GM23338 (cell line): ENCODE results near the gene ADGRB3. TPM values are rescaled to one million over a fixed set of nuclear protein-coding genes. Genes with fewer than 3 reads are reported as not detected.

ENCODE experiments used
- ATAC-seq: fragments of 200-7000 bp; cut with Tn5 transposase; 3 replicates; pipeline ENCODE4 v1.9.1; 2020
- DNase-seq: peaks from one replicate; pipeline ENCODE4 v3.0.0-alpha.2; 2015; ENCODE audit warnings: low spot score
- H2AFZ ChIP-seq: fragments of 200-600 bp; sonication (generic); 2 replicates; pipeline ENCODE4 v1.8.0; 2016; ENCODE audit warnings: antibody characterized with exemption, mild to moderate bottlenecking, moderate library complexity
- H3F3A ChIP-seq: fragments of 200-600 bp; sonication (generic); replicated peaks from 2 replicates; pipeline ENCODE4 v1.8.0; 2017; ENCODE audit warnings: antibody characterized with exemption, mixed run types, low read depth
- H3K27ac ChIP-seq: fragments of 200-600 bp; sonication (generic); 2 replicates; pipeline ENCODE4 v1.6.1; 2016; ENCODE audit warnings: low read depth
- H3K27me3 ChIP-seq: fragments of 200-600 bp; sonication (generic); 2 replicates; pipeline ENCODE4 v1.8.0; 2016; ENCODE audit warnings: mild to moderate bottlenecking, mixed run types, moderate library complexity; ENCODE audit not compliant: insufficient read depth
- H3K36me3 ChIP-seq: fragments of 200-600 bp; sonication (generic); 2 replicates; pipeline ENCODE4 v1.8.0; 2016; ENCODE audit warnings: mild to moderate bottlenecking; ENCODE audit not compliant: insufficient read depth
- H3K4me1 ChIP-seq: fragments of 200-600 bp; sonication (generic); 2 replicates; pipeline ENCODE4 v1.8.0; 2016; ENCODE audit warnings: mild to moderate bottlenecking, moderate library complexity; ENCODE audit not compliant: insufficient read depth
- H3K4me2 ChIP-seq: fragments of 200-600 bp; sonication (generic); 2 replicates; pipeline ENCODE4 v1.7.1; 2017; ENCODE audit warnings: mixed run types
- H3K4me3 ChIP-seq: fragments of 200-600 bp; sonication (generic); 2 replicates; pipeline ENCODE4 v1.6.1; 2016; ENCODE audit warnings: mixed run types
- H3K79me2 ChIP-seq: fragments of 200-600 bp; sonication (generic); replicated peaks from 2 replicates; pipeline ENCODE4 v1.8.0; 2017; ENCODE audit warnings: mild to moderate bottlenecking; ENCODE audit not compliant: insufficient read depth
- H3K9me2 ChIP-seq: fragments of 200-600 bp; sonication (generic); 2 replicates; pipeline ENCODE4 v1.8.0; 2017; ENCODE audit not compliant: insufficient read depth
- H4K20me1 ChIP-seq: fragments of 200-600 bp; sonication (generic); replicated peaks from 2 replicates; pipeline ENCODE4 v1.8.0; 2017; ENCODE audit warnings: mild to moderate bottlenecking; ENCODE audit not compliant: insufficient read depth
- H3K27ac Mint-ChIP-seq: 2 replicates; pipeline ENCODE4 v1.8.0; 2020; ENCODE audit warnings: inconsistent platforms, mild to moderate bottlenecking, moderate library complexity, mixed read lengths
- H3K27me3 Mint-ChIP-seq: 3 replicates; pipeline ENCODE4 v1.8.0; 2022; ENCODE audit warnings: low read depth, mild to moderate bottlenecking, moderate library complexity, mixed read lengths, inconsistent platforms; ENCODE audit not compliant: insufficient read depth, poor library complexity
- H3K36me3 Mint-ChIP-seq: 3 replicates; pipeline ENCODE4 v1.8.0; 2021; ENCODE audit warnings: low read depth, mild to moderate bottlenecking, inconsistent platforms, moderate library complexity, mixed read lengths
- H3K4me1 Mint-ChIP-seq: 3 replicates; pipeline ENCODE4 v1.8.0; 2020; ENCODE audit warnings: mild to moderate bottlenecking, inconsistent platforms, mixed read lengths
- H3K4me3 Mint-ChIP-seq: 3 replicates; pipeline ENCODE4 v1.8.0; 2021; ENCODE audit warnings: moderate library complexity, mild to moderate bottlenecking, inconsistent platforms, mixed read lengths
- H3K9me3 Mint-ChIP-seq: 3 replicates; pipeline ENCODE4 v1.8.0; 2020; ENCODE audit warnings: moderate library complexity, mild to moderate bottlenecking, inconsistent platforms, mixed read lengths
- CREB1 ChIP-seq: fragments of 250-450 bp; sonication (Bioruptor Pico); IDR thresholded peaks from 2 replicates; pipeline ENCODE4 v1.5.0; 2020; ENCODE audit warnings: low read depth, mild to moderate bottlenecking, moderate library complexity
- CTCF ChIP-seq, 2 experiments: fragments of 200-600 bp in 1 of 2; sonication (generic) in 1 of 2; conservative IDR thresholded peaks; 2 replicates each; pipeline versions ENCODE4 v1.5.1 to v1.6.1; 2016 to 2017; ENCODE audit warnings: antibody characterized with exemption in 2 of 2, low read depth in 2 of 2, mild to moderate bottlenecking in 2 of 2, moderate library complexity in 1 of 2
- ETS1 ChIP-seq: IDR thresholded peaks from 2 replicates; pipeline ENCODE4 v1.6.1; 2016; ENCODE audit warnings: antibody characterized with exemption
- EZH2 ChIP-seq: fragments of 200-600 bp; sonication (generic); IDR thresholded peaks from one replicate; pipeline ENCODE4 v1.8.0; 2017; ENCODE audit warnings: antibody characterized with exemption, mild to moderate bottlenecking, low read depth; ENCODE audit not compliant: unreplicated experiment
- EZH2phosphoT487 ChIP-seq: fragments of 200-600 bp; sonication (generic); IDR thresholded peaks from one replicate; pipeline ENCODE4 v1.8.1; 2018; ENCODE audit warnings: antibody characterized with exemption; ENCODE audit not compliant: unreplicated experiment
- JUNB ChIP-seq: IDR thresholded peaks from one replicate; pipeline ENCODE4 v1.6.1; 2016; ENCODE audit warnings: antibody characterized with exemption; ENCODE audit not compliant: unreplicated experiment
- NANOG ChIP-seq: IDR thresholded peaks from 2 replicates; pipeline ENCODE4 v1.6.1; 2016; ENCODE audit warnings: antibody characterized with exemption, borderline replicate concordance
- POLR2AphosphoS5 ChIP-seq: IDR thresholded peaks from 2 replicates; pipeline ENCODE4 v1.6.1; 2016; ENCODE audit warnings: antibody characterized with exemption, low read depth
- STAT1 ChIP-seq: IDR thresholded peaks from one replicate; pipeline ENCODE4 v1.6.1; 2016; ENCODE audit warnings: antibody characterized with exemption; ENCODE audit not compliant: unreplicated experiment
- ZNF114 ChIP-seq: fragments of 250-450 bp; sonication (Bioruptor Pico); IDR thresholded peaks from 2 replicates; pipeline ENCODE4 v1.5.0; 2020; ENCODE audit warnings: mild to moderate bottlenecking, moderate library complexity
- ZNF331 ChIP-seq: fragments of 250-450 bp; sonication (Bioruptor Pico); IDR thresholded peaks from 2 replicates; pipeline ENCODE4 v1.5.0; 2020; ENCODE audit warnings: low read depth, mild to moderate bottlenecking, moderate library complexity
- polyA plus RNA-seq: library from polyadenylated mRNA; unstranded; fragments of >200 nt; fragmentation: Nextera tagmentation; extraction: Ambion mirVana; gene quantifications from 2 replicates; pipeline ENCODE4 v1.2.1, GENCODE V29; 2016
- total RNA-seq: library from RNA; depleted of rRNA; stranded (reverse); fragments of >200 nt; shearing (Covaris generic); gene quantifications from 2 replicates; pipeline ENCODE4 v1.2.3, GENCODE V29; 2014
- TF ChIP-seq, protein P1 (sequence below): fragments of 250-450 bp; sonication (Bioruptor Pico); IDR thresholded peaks from 2 replicates; pipeline ENCODE4 v1.5.0; 2020; ENCODE audit warnings: mild to moderate bottlenecking, moderate library complexity
- TF ChIP-seq, protein P2 (sequence below): IDR thresholded peaks from one replicate; pipeline ENCODE4 v1.6.1; 2018; ENCODE audit warnings: antibody characterized with exemption; ENCODE audit not compliant: unreplicated experiment

The ADGRB3 gene
- total and polyA plus RNA-seq, 2 experiments from 2014 or later, result 0.92 to 4.0 TPM

DNA sequence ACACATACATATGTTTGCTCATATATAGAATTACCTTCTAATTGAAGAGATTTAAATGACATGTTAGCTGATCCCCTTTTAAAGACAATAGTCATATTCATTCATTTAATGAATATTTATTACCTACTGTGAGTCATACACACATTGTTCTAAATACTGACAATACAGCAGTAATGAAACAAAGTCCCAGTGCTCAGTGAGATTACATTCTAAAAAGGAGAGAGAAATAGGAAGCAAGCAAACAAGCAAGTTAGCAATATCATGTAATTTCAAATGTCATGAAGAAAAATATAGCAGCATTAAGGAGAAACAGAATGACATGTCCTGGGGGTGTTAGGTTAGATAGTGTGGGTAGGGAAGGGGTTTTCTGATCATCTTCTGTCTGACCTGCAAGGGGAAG lies 136.3 kb downstream of the ADGRB3 start:
- H3K27ac ChIP-seq, result no peak overlapping the region
- H3F3A ChIP-seq, result no peaks in the 10 kb centered on the region
- H3K27me3 Mint-ChIP-seq, result no peaks in the 10 kb centered on the region
- no peaks in the 10 kb centered on the region for H3K36me3 Mint-ChIP-seq
- no peak overlapping the region for H3K27ac Mint-ChIP-seq
- no peak overlapping the region for H2AFZ ChIP-seq
- H3K4me1 Mint-ChIP-seq, result peaks cover 9% of the 10 kb centered on the region; the same call in 2 of the 3 replicates
- H3K27me3 ChIP-seq, result no peaks in the 10 kb centered on the region
- H3K9me2 ChIP-seq, result no peaks in the 10 kb centered on the region
- TF ChIP-seq STAT1 (no peak), CREB1 (CRISPR knock-in tag) (no peak), NANOG (no peak), POLR2AphosphoS5 (no peak), CTCF (conservative IDR thresholded peaks at IDR 0.05; ENCODE audit: low read depth in 2 of 2) (no peak), EZH2phosphoT487 (no peak), ZNF331 (CRISPR knock-in tag) (no peak), EZH2 (no peak), JUNB (no peak), ZNF114 (CRISPR knock-in tag) (no peak), ETS1 (no peak)
- TF ChIP-seq, protein P1, sequence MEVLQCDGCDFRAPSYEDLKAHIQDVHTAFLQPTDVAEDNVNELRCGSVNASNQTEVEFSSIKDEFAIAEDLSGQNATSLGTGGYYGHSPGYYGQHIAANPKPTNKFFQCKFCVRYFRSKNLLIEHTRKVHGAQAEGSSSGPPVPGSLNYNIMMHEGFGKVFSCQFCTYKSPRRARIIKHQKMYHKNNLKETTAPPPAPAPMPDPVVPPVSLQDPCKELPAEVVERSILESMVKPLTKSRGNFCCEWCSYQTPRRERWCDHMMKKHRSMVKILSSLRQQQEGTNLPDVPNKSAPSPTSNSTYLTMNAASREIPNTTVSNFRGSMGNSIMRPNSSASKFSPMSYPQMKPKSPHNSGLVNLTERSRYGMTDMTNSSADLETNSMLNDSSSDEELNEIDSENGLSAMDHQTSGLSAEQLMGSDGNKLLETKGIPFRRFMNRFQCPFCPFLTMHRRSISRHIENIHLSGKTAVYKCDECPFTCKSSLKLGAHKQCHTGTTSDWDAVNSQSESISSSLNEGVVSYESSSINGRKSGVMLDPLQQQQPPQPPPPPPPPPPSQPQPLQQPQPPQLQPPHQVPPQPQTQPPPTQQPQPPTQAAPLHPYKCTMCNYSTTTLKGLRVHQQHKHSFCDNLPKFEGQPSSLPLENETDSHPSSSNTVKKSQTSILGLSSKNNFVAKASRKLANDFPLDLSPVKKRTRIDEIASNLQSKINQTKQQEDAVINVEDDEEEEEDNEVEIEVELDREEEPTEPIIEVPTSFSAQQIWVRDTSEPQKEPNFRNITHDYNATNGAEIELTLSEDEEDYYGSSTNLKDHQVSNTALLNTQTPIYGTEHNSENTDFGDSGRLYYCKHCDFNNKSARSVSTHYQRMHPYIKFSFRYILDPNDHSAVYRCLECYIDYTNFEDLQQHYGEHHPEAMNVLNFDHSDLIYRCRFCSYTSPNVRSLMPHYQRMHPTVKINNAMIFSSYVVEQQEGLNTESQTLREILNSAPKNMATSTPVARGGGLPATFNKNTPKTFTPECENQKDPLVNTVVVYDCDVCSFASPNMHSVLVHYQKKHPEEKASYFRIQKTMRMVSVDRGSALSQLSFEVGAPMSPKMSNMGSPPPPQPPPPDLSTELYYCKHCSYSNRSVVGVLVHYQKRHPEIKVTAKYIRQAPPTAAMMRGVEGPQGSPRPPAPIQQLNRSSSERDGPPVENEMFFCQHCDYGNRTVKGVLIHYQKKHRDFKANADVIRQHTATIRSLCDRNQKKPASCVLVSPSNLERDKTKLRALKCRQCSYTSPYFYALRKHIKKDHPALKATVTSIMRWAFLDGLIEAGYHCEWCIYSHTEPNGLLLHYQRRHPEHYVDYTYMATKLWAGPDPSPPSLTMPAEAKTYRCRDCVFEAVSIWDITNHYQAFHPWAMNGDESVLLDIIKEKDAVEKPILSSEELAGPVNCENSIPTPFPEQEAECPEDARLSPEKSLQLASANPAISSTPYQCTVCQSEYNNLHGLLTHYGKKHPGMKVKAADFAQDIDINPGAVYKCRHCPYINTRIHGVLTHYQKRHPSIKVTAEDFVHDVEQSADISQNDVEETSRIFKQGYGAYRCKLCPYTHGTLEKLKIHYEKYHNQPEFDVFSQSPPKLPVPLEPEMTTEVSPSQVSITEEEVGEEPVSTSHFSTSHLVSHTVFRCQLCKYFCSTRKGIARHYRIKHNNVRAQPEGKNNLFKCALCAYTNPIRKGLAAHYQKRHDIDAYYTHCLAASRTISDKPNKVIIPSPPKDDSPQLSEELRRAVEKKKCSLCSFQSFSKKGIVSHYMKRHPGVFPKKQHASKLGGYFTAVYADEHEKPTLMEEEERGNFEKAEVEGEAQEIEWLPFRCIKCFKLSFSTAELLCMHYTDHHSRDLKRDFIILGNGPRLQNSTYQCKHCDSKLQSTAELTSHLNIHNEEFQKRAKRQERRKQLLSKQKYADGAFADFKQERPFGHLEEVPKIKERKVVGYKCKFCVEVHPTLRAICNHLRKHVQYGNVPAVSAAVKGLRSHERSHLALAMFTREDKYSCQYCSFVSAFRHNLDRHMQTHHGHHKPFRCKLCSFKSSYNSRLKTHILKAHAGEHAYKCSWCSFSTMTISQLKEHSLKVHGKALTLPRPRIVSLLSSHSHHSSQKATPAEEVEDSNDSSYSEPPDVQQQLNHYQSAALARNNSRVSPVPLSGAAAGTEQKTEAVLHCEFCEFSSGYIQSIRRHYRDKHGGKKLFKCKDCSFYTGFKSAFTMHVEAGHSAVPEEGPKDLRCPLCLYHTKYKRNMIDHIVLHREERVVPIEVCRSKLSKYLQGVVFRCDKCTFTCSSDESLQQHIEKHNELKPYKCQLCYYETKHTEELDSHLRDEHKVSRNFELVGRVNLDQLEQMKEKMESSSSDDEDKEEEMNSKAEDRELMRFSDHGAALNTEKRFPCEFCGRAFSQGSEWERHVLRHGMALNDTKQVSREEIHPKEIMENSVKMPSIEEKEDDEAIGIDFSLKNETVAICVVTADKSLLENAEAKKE (CRISPR knock-in tag), result no peak
- TF ChIP-seq, protein P2, sequence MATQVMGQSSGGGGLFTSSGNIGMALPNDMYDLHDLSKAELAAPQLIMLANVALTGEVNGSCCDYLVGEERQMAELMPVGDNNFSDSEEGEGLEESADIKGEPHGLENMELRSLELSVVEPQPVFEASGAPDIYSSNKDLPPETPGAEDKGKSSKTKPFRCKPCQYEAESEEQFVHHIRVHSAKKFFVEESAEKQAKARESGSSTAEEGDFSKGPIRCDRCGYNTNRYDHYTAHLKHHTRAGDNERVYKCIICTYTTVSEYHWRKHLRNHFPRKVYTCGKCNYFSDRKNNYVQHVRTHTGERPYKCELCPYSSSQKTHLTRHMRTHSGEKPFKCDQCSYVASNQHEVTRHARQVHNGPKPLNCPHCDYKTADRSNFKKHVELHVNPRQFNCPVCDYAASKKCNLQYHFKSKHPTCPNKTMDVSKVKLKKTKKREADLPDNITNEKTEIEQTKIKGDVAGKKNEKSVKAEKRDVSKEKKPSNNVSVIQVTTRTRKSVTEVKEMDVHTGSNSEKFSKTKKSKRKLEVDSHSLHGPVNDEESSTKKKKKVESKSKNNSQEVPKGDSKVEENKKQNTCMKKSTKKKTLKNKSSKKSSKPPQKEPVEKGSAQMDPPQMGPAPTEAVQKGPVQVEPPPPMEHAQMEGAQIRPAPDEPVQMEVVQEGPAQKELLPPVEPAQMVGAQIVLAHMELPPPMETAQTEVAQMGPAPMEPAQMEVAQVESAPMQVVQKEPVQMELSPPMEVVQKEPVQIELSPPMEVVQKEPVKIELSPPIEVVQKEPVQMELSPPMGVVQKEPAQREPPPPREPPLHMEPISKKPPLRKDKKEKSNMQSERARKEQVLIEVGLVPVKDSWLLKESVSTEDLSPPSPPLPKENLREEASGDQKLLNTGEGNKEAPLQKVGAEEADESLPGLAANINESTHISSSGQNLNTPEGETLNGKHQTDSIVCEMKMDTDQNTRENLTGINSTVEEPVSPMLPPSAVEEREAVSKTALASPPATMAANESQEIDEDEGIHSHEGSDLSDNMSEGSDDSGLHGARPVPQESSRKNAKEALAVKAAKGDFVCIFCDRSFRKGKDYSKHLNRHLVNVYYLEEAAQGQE, result no peak
- no peak overlapping the region for H3K4me3 Mint-ChIP-seq
- ATAC-seq, result no peak
- no peaks in the 10 kb centered on the region for H4K20me1 ChIP-seq
- no peak overlapping the region for H3K4me2 ChIP-seq
- no peaks in the 10 kb centered on the region for H3K4me1 ChIP-seq
- peaks cover 3% of the 10 kb centered on the region; the same call in 1 of the 3 replicates for H3K9me3 Mint-ChIP-seq
- H3K4me3 ChIP-seq, result no peak overlapping the region
- H3K36me3 ChIP-seq, result no peaks in the 10 kb centered on the region
- no peak for DNase-seq
- H3K79me2 ChIP-seq, result no peaks in the 10 kb centered on the region
